Measurements from ENCODE around the gene RLN3. TPM values are rescaled to one million over a fixed set of nuclear protein-coding genes. Genes with fewer than 3 reads are reported as not detected.
"Not testable (repeated sequence)": the region's sequence is repeated elsewhere in the genome, so short reads cannot be mapped to it uniquely, and the experiment has no call there.

The RLN3 gene
- total RNA-seq, 1 experiment from 2014 or later = not detected

DNA sequence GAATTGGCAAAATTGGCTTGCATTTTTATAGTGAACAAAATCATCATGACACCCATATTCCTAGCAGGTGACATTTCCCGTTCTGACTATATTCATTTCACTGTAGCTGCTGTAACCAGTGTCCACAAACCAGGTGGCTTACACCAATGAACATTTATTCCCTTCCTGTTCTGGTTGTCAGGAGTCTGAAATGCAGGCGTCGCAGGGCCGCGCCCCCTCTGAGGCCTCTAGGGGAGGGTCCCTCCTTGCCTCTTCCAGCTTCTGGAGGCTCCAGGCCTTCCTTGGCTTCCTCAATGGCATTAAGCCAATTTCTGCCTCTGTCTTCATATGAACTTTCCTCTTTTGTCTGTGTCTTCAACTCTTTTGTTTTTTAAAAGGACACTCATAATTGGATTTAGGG lies 6.5 kb upstream of the RLN3 start:
- DNase-seq (ENCODE audit: low read depth) = no peak

GRCh38 chr19:14022469-14022868 lies 5.5 kb upstream of the RLN3 start:
- no peak for DNase-seq (ENCODE audit: low read depth)

DNA sequence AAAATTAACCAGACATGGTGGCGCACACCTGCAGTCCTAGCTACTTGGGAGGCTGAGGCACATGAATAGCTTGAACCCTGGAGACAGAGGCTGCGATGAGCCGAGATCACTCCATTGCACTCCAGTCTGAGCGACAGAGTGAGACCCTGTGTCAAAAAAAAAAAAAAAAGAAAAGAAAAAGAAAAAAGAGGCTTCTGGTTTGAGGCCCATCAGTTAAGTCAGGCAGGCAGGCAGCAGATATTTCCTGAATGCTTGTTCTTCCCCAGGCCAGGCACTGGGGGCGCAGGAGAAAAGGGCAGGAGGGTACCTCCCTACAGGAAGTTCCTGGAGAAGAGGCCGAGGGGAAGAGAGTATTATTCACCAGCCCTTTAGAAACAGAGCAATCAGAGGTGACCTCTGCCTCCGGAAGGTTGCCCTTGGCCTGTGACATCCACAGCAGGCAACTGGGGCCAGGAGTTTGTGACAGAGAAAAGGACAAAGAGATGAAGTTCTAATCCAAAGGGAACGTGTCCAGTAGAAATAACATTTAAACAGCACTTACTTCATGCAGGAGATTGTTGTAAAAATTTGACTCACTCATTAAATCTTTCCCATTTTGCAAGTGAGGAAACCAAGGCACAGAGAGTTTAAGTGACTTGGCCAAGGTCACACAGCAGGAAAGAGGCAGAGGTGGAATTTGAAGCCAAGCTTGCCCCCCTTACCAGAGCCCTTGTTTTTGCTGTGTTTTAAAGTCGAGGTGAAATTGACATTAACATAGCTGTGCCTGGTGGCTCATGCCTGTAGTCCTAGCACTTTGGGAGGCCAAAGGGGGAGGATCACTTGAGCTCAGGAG lies 4.3 kb upstream of the RLN3 start:
- DNase-seq (ENCODE audit: low read depth) = peak; percentile 80

DNA sequence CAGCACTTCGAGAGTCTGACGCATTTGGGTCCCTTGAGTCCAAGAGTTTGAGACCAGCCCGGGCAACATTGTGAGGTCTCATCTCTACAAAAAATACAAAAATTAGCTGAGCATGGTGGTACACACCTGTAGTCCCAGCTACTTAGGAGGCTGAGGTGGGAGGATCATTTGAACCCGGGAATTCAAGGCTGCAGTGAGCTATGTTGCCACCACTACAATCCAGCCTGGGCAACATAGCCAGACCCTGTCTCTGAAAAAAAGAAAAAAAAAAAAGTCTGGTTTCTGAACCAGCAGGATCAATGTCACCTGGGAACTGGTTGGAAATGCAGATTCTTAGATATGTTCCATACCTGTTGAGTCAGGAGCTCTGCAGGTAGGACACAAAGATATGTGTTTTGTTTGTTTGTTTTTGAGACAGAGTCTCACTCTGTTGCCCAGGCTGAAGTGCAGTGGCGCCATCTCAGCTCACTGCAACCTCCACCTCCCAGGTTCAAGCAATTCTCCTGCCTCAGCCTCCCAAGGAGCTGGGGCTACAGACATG lies 1.2 kb upstream of the RLN3 start:
- not testable (repeated sequence) for DNase-seq (ENCODE audit: low read depth)

GRCh38 chr19:14028901-14029300 lies 953 bp downstream of the RLN3 start:
- DNase-seq (ENCODE audit: low read depth) = no peak

DNA sequence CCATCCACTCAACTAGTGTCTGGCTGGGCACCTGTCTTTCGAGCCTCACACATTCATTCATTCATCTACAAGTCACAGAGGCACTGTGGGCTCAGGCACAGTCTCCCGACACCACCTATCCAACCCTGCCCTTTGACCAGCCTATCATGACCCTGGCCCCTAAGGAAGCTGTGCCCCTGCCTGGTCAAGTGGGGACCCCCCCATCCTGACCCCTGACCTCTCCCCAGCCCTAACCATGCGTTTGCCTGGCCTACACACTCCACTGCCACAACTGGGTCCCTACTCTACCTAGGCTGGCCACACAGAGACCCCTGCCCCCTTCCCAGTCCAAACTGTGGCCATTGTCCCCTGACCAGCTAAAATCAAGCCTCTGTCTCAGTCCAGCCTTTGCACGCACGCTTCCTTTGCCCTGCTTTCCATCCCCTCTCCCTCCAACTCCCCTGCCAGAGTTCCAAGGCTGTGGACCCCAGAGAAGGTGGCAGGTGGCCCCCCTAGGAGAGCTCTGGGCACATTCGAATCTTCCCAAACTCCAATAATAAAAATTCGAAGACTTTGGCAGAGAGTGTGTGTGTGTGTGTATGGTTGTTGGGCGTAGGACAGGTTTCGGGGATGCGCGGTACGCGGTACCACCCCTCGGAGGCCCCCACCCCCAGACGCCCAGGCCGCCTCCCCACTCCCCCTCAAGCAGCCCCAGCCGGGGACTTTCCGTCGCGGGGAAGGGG lies 3.2 kb downstream of the RLN3 start:
- DNase-seq (ENCODE audit: low read depth) = no peak

DNA sequence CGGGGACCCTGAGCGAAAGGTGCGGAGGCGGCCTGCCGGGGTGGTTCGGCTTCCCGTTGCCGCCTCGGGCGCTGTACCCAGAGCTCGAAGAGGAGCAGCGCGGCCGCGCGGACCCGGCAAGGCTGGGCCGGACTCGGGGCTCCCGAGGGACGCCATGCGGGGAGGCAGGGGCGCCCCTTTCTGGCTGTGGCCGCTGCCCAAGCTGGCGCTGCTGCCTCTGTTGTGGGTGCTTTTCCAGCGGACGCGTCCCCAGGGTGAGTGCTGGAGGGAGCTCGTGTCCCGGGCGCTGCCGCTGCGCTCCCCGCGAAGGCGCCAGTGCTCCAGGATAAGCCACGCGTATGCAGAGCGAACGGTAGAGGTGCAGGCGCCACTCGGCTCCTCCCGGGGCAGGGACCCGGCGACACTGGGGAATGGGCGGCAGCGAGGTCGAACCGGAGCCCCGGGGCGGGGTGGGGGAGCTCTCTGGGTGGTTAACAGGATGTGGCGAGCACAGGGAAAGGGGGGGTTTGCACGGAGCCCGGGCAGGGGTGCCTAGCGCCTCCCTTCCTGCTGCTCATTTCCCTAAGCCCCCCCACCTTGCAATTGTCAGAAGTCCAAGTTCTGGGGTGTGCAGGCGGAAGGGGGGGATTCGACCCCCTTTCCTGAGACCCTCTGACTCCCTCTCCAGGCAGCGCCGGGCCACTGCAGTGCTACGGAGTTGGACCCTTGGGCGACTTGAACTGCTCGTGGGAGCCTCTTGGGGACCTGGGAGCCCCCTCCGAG lies 4.0 kb downstream of the RLN3 start, which contains the start of gene IL27RA:
Gene IL27RA (plus strand): TSS at position 44 of the 762 bp plus-strand sequence. CDS start 111 bp downstream, at position 155.
- DNase-seq (ENCODE audit: low read depth) = peak; percentile 68

- no peak for DNase-seq (ENCODE audit: low read depth)
These were observed 6.0 kb downstream of the RLN3 start for GRCh38 chr19:14033946-14034345.

DNA sequence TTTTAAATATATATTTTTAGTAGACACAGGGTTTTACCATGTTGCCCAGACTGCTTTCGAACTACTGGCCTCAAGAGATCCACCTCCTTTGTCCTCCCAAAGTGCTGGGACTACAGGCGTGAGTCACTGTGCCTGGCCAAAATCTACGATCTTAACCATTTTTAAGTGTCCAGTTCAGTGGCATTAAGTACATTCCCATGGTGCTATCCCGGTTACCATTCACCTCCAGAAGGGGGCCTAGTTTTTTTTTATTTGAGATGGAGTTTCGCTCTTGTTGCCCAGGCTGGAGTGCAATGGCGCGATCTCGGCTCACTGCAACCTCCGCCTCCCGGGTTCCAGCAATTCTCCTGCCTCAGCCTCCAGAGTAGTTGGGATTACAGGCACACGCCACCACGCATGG lies 7.2 kb downstream of the RLN3 start:
- not testable (repeated sequence) for DNase-seq (ENCODE audit: low read depth)

GRCh38 chr19:14035706-14036105 lies 7.8 kb downstream of the RLN3 start:
- no peak for DNase-seq (ENCODE audit: low read depth)

DNA sequence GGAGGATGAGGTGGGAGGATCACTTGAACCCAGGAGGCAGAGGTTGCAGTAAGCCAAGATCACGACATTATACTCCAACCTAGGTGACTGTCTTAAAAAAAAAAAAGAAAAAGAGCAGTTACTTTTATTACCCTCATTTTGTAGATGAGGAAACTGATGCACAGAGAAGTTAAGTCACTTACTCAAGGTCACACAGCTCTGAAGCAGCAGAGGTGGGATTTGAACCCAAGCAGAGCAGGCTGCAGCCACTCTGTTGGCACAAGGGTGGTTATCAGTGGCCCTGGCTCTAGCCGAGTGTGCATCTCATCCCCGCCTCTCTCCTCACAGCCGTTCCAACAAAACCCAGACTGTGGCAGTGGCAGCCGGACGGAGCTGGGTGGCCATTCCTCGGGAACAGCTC lies 11.2 kb downstream of the RLN3 start:
- DNase-seq (ENCODE audit: low read depth) = no peak

DNA sequence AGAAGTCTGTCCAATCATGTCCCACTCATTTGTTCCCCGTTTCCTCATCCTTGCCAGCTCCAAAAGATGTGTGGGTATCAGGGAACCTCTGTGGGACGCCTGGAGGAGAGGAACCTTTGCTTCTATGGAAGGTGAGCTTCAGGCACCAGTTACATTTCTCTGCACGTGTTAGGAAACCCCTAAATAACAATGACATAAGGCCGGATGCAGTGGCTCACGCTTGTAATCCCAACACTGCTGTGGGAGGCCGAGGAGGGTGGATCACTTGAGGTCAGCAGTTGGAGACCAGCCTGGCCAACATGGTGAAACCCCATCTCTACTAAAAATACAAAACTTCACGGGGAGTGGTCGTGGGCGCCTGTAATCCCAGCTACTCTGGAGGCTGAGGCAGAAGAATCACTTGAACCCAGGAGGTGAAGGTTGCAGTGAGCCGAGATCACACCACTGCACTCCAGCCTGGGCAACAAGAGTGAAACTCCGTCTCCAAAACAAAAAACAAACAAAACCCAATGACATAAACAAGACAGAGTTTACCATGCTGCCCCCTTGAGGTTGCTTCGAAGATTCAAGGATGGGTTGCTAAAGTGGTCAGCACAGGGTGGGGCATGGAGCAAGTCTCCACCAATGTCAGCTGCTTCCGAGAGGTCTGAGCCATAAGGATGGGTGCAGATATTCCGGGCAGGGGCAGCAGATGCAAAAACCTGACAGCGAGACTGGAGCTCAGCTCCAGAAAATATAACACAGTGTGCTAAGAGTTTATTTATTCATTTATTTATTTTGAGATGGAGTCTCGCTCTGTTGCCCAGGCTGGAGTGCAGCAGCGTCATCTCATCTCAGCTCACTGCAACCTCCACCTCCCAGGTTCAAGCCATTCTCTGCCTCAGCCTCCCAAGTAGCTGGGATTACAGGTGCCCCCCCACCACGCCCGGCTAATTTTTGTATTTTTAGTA lies 15.0 kb downstream of the RLN3 start:
- DNase-seq (ENCODE audit: low read depth) = peak; percentile 51

DNA sequence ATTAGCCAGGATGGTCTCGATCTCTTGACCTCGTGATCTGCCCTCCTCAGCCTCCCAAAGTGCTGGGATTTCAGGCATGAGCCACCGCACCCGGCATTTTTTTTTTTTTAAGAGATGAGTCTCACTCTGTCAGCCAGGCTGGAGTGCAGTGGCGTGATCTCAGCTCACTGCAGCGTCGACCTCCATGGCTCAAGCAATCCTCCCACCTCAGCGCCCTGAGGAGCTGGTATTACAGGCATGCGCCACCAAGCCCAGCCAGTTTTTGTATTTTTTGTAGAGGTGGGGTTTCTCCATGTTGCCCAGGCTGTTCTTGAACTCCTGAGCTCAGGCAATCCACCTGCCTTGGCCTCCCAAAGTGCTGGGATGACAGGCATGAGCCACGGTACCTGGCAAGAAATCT lies 19.9 kb downstream of the RLN3 start:
- not testable (repeated sequence) for DNase-seq (ENCODE audit: low read depth)

DNA sequence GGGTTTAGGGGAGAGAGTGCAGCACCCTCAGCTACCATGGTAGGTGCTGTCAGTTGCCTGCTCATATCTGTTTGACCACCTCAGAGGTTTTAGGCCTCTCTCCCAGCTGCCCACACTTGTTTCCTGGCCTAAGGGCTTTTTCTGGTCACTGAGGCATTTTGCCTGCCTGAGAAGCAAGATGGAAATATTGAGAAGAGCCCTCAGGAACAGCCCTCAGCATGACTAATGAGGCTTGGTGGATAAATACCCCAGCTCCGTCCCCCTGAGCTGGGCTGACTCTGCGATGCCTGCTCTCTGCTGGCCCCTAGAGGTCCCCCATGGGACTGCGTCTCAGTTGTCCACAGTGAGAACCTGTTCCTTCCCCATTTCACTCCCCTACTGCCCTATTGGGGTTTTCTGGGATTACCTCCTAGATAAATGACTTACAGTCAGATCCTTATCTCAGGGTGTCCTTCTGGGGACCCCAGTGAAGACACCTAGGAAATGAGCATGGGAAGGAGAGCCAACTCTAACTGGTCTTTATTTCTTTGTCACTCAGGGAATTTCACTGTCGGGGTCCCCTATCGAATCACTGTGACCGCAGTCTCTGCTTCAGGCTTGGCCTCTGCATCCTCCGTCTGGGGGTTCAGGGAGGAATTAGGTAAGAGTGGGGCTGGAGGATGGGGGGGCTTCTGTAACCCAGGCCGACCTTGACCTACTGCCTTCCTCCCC lies 20.6 kb downstream of the RLN3 start:
- DNase-seq (ENCODE audit: low read depth) = peak; percentile 54

- DNase-seq (ENCODE audit: low read depth) = no peak
These were observed 22.6 kb downstream of the RLN3 start for GRCh38 chr19:14050512-14050911.

DNA sequence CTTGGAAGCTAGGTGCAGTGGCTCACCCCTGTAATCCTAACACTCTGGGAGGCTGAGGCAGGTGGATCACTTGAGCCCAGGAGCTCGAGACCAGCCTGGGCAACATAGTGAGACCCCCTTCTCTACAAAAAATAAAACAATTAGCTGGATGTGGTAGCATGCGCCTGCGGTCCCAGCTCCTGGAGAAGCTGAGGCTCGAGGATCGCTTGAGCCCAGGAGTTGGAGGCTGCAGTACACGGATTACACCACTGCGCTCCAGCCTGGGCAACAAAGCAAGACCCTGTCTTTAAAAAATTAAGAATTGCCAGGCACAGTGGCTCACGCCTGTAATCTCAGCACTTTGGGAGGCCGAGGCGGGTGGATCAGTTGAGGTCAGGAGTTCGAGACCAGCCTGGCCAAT lies 23.0 kb downstream of the RLN3 start:
- not testable (repeated sequence) for DNase-seq (ENCODE audit: low read depth)

- no peak for DNase-seq (ENCODE audit: low read depth)
These were observed 24.0 kb downstream of the RLN3 start for GRCh38 chr19:14051980-14052379.

DNA sequence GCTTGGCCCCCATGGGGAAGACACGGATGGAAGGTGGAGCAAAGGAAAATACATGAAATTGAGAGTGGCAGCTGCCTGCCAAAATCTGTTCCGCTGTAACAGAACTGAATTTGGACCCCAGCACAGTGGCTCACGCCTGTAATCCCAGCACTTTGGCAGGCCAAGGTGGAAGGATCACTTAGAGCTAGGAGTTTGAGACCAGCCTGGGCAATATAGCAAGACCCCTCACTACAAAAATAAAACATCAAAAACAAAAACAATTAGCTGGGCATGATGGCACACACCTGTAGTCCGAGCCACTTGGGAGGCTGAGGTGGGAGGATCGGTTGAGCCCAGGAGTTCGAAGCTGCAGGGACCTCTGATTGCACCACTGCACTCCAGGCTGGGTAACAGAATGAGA lies 24.5 kb downstream of the RLN3 start:
- no peak for DNase-seq (ENCODE audit: low read depth)

GRCh38 chr19:14053032-14053431 lies 25.1 kb downstream of the RLN3 start:
- no peak for DNase-seq (ENCODE audit: low read depth)

- no peak for DNase-seq (ENCODE audit: low read depth)
These were observed 25.6 kb downstream of the RLN3 start for GRCh38 chr19:14053500-14053899.

All from Daoy (cell line).